ENCODE measurements around the gene GAB3.
"Not testable (repeated sequence)": the region's sequence is repeated elsewhere in the genome, so short reads cannot be mapped to it uniquely, and the experiment has no call there.

The GAB3 gene

GRCh38 chrX:154628960-154629359, 121.9 kb downstream of the GAB3 start:
- not testable (repeated sequence) for H3K4me1 ChIP-seq (ENCODE audit: control insufficient read depth in 5 of 5, insufficient read depth in 5 of 5, low read length in 5 of 5); H3K9me3 ChIP-seq (ENCODE audit: control insufficient read depth in 5 of 5, low read length in 5 of 5); H3K27me3 ChIP-seq (ENCODE audit: control insufficient read depth in 5 of 5, insufficient read depth in 4 of 5, low read length in 5 of 5); H3K36me3 ChIP-seq (ENCODE audit: control insufficient read depth in 5 of 5, insufficient read depth in 5 of 5, low read length in 5 of 5); H3K4me3 ChIP-seq (ENCODE audit: low read depth in 1 of 5, low read length in 5 of 5); H3K27ac ChIP-seq (ENCODE audit: low read depth, low read length); H3K9ac ChIP-seq (ENCODE audit: low read length in 5 of 5)
